GM18502 (cell line): ENCODE results near the gene LLGL1.

Experiments
- ATAC-seq: cut with Tn5 transposase; IDR thresholded peaks from one replicate; pipeline ENCODE4 v1.9.1; 2021; ENCODE audit warnings: mild to moderate bottlenecking; ENCODE audit not compliant: unreplicated experiment, poor library complexity

Gene LLGL1

GRCh38 chr17:18228176-18228682 lies 2.8 kb downstream of the LLGL1 start:
- ATAC-seq, result no peak

DNA sequence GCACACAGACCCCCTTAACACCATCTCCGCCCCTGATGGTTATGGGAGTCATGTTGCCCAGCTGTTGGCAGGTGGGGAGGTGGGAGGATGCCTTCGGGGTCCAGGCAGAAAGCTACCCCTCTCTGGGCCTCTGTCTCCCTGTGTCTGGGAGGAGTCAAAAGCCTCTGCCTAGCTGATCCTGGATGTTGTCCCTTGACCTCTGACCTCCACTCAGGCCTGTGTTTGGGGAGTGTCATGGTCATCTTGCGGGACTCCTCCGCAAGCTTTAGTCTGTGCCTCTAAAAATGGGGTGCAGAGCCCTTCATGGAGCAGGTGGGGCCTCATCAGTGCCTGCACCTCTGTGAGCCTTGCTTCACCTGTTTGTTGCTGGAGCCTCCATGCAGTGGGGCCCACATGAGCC lies 3.8 kb downstream of the LLGL1 start:
- no peak for ATAC-seq

DNA sequence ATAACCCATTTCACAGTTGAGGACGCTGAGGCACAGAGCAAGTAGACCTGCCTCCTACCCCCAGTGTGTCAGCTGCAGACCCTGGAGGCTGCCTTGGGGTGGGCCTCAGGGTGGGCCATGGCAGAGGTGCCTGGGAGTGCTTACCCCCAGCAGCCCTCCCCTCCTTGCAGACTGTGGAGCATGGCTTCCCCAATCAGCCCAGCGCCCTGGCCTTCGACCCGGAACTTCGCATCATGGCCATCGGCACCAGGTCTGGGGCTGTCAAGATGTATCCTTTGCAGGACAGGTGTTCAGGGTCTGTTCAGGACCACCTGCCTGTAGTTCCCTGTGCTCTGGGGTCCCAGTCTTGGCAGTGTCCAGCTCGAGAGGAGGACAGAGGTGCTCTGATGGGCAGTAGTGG lies 4.3 kb downstream of the LLGL1 start:
- no peak for ATAC-seq

DNA sequence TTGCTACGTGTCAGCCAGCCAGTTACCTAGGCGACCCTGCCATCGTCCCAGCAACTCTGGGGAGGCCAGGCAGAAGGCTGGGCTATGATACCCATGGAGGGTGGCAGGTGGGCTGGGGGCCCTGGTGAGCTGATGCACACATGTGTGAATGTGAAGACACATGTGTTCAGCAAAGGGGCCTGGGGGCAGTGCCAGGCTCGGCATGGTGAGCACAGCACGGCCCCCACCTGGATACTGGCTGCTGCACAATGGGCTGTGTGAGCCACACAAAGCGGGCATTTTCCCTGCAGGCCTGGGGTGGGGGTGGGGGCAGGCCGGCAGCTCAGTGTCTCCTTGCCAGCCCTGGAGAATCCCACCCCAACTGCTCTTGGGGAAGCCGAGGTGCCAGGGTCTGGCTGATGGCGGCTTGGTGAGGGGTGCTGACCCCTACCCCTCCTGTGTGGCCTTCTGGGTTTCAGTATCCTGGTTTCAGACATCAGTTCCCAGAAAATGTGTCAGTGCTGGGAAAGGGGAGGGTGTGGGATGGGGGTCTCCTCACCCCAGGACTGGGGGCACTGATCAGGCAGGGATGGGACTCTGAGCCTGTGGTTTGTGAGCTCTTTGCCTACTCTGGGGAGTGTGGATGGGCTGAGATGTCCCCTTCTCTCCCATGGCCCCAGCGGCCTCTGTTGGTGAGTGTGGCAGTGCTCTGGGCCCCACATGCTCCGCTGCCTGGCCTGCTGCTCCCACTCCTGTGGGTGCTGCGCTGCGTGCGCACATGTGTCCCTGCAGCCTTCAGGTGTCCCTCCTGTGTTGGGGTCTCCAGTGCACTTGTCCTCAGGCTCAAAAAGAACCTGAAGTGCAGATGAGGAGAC lies 5.1 kb downstream of the LLGL1 start:
- no peak for ATAC-seq

DNA sequence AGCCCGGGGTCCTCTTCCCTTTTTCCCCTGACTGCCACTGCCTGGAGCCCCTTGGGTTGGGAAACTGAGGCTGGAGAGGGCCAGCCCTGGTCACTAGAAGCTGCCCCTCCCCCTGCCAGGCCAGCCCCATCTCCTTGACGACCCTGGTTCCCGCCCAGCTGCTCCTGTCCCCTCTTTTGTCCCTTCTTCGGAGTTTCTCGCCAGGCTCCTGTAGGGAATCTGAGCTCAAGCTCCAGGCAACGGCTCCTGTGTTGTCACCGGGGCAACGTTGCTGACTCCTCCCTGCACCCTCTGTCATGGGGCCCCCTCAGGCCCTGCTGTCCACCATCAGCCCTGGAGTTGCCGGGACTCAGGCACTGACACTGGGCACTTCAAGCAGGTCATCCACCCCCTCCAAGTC lies 5.7 kb downstream of the LLGL1 start:
- no peak for ATAC-seq

DNA sequence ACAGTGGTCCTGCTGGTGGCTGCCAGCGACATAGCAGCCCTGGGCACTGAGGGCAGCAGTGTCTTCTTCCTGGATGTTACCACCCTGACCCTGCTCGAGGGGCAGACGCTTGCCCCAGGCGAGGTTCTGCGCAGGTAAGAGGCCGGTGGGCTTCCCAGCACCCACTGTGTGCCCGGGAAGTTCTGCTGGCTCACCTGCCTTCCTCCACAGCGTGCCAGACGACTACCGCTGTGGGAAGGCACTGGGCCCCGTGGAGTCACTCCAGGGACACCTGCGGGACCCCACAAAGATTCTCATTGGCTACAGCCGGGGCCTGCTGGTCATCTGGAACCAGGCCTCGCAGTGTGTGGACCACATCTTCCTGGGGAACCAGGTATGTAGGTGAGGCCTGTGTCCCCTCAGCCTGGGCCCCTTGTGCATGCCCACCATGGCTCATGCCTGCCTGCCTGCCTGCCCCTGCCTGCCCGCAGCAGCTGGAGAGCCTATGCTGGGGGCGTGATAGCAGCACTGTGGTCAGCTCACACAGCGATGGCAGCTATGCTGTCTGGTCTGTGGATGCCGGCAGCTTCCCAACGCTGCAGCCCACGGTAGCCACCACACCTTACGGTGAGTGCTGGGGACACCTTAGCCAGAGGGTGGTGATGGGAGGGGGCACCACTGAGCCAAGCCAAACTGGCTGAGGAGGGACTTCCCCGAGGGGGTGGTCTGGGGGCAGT lies 8.5 kb downstream of the LLGL1 start:
- ATAC-seq, result no peak

GRCh38 chr17:18234853-18235380 lies 9.5 kb downstream of the LLGL1 start:
- ATAC-seq, result no peak

GRCh38 chr17:18235743-18236256 lies 10.4 kb downstream of the LLGL1 start:
- no peak for ATAC-seq

DNA sequence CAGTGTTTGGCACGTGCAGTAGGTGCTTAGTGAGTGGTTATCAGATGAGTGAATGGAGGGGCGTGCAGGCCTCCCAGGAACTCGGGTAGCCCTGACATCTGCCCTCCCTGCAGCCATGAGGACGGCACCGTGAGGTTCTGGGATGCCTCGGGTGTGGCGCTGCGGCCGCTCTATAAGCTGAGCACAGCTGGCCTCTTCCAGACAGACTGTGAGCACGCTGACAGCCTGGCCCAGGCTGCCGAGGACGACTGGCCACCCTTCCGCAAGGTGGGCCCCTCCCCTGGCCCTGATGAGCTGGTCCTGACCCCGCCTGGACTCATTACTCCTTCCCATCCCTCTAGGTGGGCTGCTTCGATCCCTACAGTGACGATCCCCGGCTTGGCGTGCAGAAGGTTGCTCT lies 11.1 kb downstream of the LLGL1 start:
- no peak for ATAC-seq

DNA sequence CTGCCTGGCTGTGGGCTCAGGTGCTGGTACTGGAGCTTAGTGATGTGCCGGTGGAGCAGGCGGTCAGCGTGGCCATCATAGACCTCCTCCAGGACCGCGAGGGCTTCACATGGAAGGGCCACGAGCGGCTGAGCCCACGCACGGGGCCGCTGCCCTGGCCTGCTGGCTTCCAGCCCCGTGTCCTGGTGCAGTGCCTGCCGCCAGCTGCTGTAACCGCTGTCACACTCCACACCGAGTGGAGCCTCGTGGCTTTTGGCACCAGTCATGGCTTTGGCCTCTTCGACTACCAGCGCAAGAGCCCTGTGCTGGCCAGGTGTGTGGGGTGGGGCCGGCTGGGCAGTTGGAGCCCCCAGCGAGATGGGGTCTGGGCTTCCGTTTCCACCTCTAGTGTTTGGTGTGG lies 12.0 kb downstream of the LLGL1 start:
- no peak for ATAC-seq

DNA sequence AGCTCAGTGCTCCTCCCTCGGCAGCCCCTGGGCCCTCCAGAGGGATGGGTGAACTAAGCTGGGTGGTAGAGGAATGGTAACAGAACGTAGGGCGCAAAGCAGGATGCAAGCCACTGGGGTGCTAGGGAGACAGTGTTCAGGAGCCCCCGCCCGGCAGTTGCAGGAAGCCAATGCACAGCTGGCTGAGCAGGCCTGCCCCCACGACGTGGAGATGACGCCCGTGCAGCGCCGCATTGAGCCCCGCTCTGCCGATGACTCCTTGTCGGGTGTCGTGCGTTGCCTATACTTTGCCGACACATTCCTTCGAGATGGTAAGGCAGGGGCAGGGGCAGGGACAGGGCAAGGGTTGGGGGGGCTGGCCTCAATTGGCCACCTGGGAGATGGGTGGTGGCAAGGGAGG lies 12.9 kb downstream of the LLGL1 start:
- ATAC-seq, result no peak

DNA sequence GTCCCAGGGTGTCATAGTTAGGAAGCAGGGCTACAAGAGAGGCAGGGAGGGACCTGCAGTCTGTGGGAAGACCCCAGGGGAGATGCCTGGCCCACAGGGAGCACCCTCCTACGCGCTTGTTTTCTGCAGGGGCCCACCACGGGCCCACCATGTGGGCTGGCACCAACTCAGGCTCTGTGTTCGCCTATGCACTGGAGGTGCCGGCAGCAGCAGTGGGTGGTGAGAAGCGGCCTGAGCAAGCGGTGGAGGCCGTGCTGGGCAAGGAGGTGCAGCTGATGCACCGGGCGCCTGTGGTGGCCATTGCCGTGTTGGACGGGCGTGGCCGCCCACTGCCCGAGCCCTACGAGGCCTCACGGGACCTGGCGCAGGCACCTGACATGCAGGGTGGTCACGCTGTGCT lies 15.0 kb downstream of the LLGL1 start:
- ATAC-seq, result no peak

- ATAC-seq, result no peak
Observed at GRCh38 chr17:18241229-18241871, 15.9 kb downstream of the LLGL1 start.

DNA sequence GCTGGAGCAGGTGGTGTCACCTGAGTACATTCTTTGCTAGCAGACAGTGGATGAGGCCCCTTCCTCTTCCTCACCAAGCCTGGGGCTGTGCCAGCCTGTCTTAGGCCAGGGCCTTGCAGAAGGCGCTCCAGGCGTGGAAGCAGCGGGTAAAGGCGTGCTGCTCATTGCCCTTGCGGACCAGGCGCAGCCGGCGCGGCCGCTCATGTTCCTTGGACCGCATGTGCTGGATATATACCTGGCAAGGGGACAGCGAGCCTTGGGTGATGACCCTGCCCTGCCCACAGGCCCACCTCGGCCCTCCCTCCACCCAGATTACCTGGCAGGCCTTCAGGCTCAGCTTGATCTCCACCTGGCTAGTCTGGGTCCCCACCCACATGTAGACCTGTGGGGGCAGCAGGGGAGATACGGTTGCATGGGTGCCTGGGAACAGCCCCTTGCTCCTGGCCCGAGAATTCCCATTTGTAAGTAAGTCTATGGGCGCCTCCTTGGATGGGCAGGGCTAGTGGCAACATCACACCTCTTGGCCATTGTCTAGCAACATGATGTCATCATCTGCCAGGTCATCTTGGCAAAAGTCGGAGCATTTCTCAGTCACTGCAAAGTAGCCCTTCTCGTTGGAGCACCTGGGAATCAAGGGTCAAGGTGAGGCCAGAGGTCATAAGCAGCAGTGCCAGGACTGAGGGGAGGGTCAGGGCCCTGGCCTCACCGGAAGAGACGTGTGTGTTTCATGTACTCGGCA lies 19.8 kb downstream of the LLGL1 start:
- ATAC-seq, result no peak

GRCh38 chr17:18246109-18246725 lies 20.8 kb downstream of the LLGL1 start:
- no peak for ATAC-seq

- ATAC-seq, result no peak
Observed at GRCh38 chr17:18246880-18247612, 21.6 kb downstream of the LLGL1 start.

DNA sequence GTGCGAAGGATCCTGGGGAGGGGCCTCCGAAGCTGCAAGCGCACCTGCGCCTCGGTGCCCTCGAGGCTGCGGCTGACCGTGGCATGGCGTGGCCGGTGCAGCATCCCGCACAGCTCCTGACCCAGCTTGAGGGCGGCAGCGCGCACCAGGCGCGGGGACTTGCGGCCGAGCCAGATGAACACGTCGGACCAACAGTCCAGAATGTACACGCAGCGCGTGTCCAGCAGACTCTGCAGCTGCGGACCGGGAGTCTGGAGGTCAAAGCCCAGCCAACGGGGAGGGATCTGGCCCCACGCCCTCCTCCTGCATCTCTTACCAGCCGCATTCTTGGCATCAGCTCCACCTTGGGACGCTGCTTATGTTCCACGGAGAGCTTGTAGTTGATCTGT lies 22.2 kb downstream of the LLGL1 start:
- no peak for ATAC-seq

DNA sequence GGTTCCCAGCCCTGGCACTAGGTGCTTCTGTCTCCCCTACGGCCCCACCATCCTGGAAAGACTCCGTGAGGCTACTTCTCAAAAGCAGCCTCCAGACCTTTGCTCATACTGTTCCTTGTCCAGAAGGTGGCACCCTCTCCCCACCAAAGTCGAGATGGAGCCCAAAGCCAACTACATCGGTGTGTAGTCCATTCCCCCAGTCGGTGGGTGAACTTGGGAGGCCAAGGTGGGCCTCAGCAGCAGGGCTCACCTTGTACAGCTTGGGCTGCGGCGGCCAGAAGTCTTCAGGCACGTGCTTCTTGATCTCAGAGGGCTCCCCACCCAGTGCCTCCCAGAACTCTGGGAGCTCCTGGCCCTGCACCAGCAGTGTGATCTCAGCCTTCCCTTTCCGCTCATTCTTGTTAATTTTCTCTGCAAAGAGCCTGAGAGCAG lies 22.9 kb downstream of the LLGL1 start:
- no peak for ATAC-seq

GRCh38 chr17:18248811-18249210 lies 23.4 kb downstream of the LLGL1 start:
- no peak for ATAC-seq
